IMR-90 (cell line): Measurements from ENCODE around the gene KLHL4. TPM values are rescaled to one million over a fixed set of nuclear protein-coding genes. Genes with fewer than 3 reads are reported as not detected.

ENCODE experiments used
- ATAC-seq: fragments of 200-7000 bp; cut with Tn5 transposase; 2 replicates; pipeline ENCODE4 v1.9.1; 2020; ENCODE audit warnings: low read depth, mild to moderate bottlenecking, moderate library complexity
- BruUV-seq: library from RNA; stranded (reverse); fragments of 400-500 nt; replicated peaks from 2 replicates; lab custom pipeline; 2021; lab: Mats Ljungman, UMichigan
- CTCF ChIA-PET: fragments of 300-600 bp; formaldehyde crosslinking; extraction: SDS; loops from one replicate; lab custom pipeline; 2021; ENCODE audit warnings: antibody characterized with exemption; lab: Yijun Ruan, JAX
- POLR2A ChIA-PET: fragments of 300-600 bp; sonication (Branson Sonifier 250); formaldehyde crosslinking; loops from one replicate; lab custom pipeline; 2022; ENCODE audit warnings: antibody characterized with exemption; ENCODE audit not compliant: unreplicated experiment; lab: Charles Lee
- DNase-seq: peaks from one replicate; pipeline ENCODE4 v3.0.0; 2013
- H2AFZ ChIP-seq: replicated peaks from 2 replicates; pipeline ENCODE3; 2013; ENCODE audit warnings: low read length, mild to moderate bottlenecking; ENCODE audit not compliant: poor library complexity
- H2AK5ac ChIP-seq: 2 replicates; pipeline ENCODE4 v1.6.1; 2013; ENCODE audit warnings: low read depth, low read length, inconsistent platforms
- H2AK9ac ChIP-seq: replicated peaks from 2 replicates; pipeline ENCODE3; 2013; ENCODE audit warnings: mild to moderate bottlenecking, low read depth, low read length, moderate library complexity; ENCODE audit not compliant: poor library complexity
- H2BK120ac ChIP-seq: 2 replicates; pipeline ENCODE4 v1.6.1; 2013; ENCODE audit warnings: low read depth, low read length, inconsistent platforms
- H2BK15ac ChIP-seq: 3 replicates; pipeline ENCODE4 v1.6.1; 2013; ENCODE audit warnings: low read depth, low read length, inconsistent platforms
- H2BK20ac ChIP-seq: 2 replicates; pipeline ENCODE4 v1.6.1; 2013; ENCODE audit warnings: low read depth, mild to moderate bottlenecking, inconsistent platforms, low read length, moderate library complexity
- H2BK5ac ChIP-seq: 2 replicates; pipeline ENCODE4 v1.6.1; 2013; ENCODE audit warnings: mild to moderate bottlenecking, low read depth, low read length, inconsistent platforms; ENCODE audit not compliant: poor library complexity, severe bottlenecking
- H3K14ac ChIP-seq: replicated peaks from 2 replicates; pipeline ENCODE4 v1.6.1; 2013; ENCODE audit warnings: low read depth, low read length, inconsistent platforms
- H3K18ac ChIP-seq: 2 replicates; pipeline ENCODE4 v1.6.1; 2013; ENCODE audit warnings: low read depth, low read length, control low read depth
- H3K23ac ChIP-seq: 2 replicates; pipeline ENCODE4 v1.6.1; 2013; ENCODE audit warnings: low read depth, low read length, inconsistent platforms
- H3K27ac ChIP-seq: 2 replicates; pipeline ENCODE4 v1.5.1; 2013; ENCODE audit warnings: mild to moderate bottlenecking, control low read depth, low read length; ENCODE audit not compliant: insufficient read depth
- H3K27me3 ChIP-seq: 2 replicates; pipeline ENCODE4 v1.6.1; 2013; ENCODE audit warnings: low read length; ENCODE audit not compliant: control insufficient read depth, insufficient read depth
- H3K36me3 ChIP-seq: 2 replicates; pipeline ENCODE4 v1.6.1; 2013; ENCODE audit warnings: low read length, mixed read lengths; ENCODE audit not compliant: control insufficient read depth, insufficient read depth
- H3K4ac ChIP-seq: 2 replicates; pipeline ENCODE4 v1.6.1; 2013; ENCODE audit warnings: low read depth, low read length, inconsistent platforms
- H3K4me1 ChIP-seq: 2 replicates; pipeline ENCODE4 v1.6.1; 2013; ENCODE audit warnings: low read length, mixed read lengths; ENCODE audit not compliant: control insufficient read depth, insufficient read depth
- H3K4me2 ChIP-seq: 2 replicates; pipeline ENCODE4 v1.6.1; 2013; ENCODE audit warnings: low read depth, mild to moderate bottlenecking, control low read depth, low read length, moderate library complexity
- H3K4me3 ChIP-seq: 2 replicates; pipeline ENCODE4 v1.5.1; 2013; ENCODE audit warnings: low read depth, mild to moderate bottlenecking, control low read depth, low read length, moderate library complexity; ENCODE audit not compliant: insufficient read depth
- H3K56ac ChIP-seq: 2 replicates; pipeline ENCODE4 v1.6.1; 2013; ENCODE audit warnings: low read length, inconsistent platforms; ENCODE audit not compliant: insufficient read depth; ENCODE audit errors: extremely low read depth
- H3K79me1 ChIP-seq, 2 experiments: 2 replicates each; pipeline ENCODE4 v1.6.1; 2013; ENCODE audit warnings: low read length in 2 of 2, inconsistent platforms in 1 of 2, low read depth in 1 of 2
- H3K9ac ChIP-seq: 2 replicates; pipeline ENCODE4 v1.6.1; 2013; ENCODE audit warnings: low read depth, low read length, control low read depth
- H3K9me1 ChIP-seq: 2 replicates; pipeline ENCODE4 v1.6.1; 2013; ENCODE audit warnings: low read length, inconsistent platforms; ENCODE audit not compliant: insufficient read depth
- H3K9me3 ChIP-seq: 2 replicates; pipeline ENCODE4 v1.6.1; 2013; ENCODE audit warnings: low read length; ENCODE audit not compliant: control insufficient read depth, insufficient read depth
- H4K20me1 ChIP-seq: 2 replicates; pipeline ENCODE4 v1.6.1; 2013; ENCODE audit warnings: low read length, inconsistent platforms; ENCODE audit not compliant: insufficient read depth
- H4K5ac ChIP-seq: 2 replicates; pipeline ENCODE4 v1.6.1; 2013; ENCODE audit warnings: mild to moderate bottlenecking, low read depth, low read length, control low read depth
- H4K8ac ChIP-seq, 2 experiments: 2 replicates each; pipeline ENCODE4 v1.6.1; 2013; ENCODE audit warnings: low read depth in 2 of 2, low read length in 2 of 2, control low read depth in 1 of 2, inconsistent platforms in 1 of 2
- H4K91ac ChIP-seq: 2 replicates; pipeline ENCODE4 v1.6.1; 2013; ENCODE audit warnings: low read depth, low read length, inconsistent platforms; ENCODE audit not compliant: insufficient read depth
- WGBS, 2 experiments: methylation state at CpG; one replicate each; pipeline versions ENCODE4 v1.1.5 to v1.1.7; 2013; ENCODE audit warnings: missing lambda C conversion rate in 2 of 2; ENCODE audit not compliant: insufficient read length in 1 of 2; ENCODE audit errors: extremely low coverage in 2 of 2; 5-methylcytosine and 5-hydroxymethylcytosine counted together
- dilution Hi-C: fragments of 300-500 bp; cut with HindIII; formaldehyde crosslinking; loops from one replicate; pipeline ENCODE4 v1.14.3; 2018; ENCODE audit warnings: low sequenced_read_pairs; ENCODE audit not compliant: unreplicated experiment
- in situ Hi-C: fragments of 300-500 bp; cut with MboI; formaldehyde crosslinking; loops from 3 replicates; pipeline ENCODE4 v1.14.3; 2019; ENCODE audit warnings: low sequenced_read_pairs, inconsistent platforms, mixed read lengths
- intact Hi-C: fragments of 100-400 bp; cut with micrococcal nuclease; formaldehyde crosslinking; loops from 2 replicates; pipeline ENCODE4 v1.10.0; 2022
- polyA plus RNA-seq, 3 experiments: library from polyadenylated mRNA; depleted of rRNA; stranded (reverse); fragments of >200 nt; gene quantifications; 2 replicates each; pipeline ENCODE4 v1.2.3, GENCODE V29; 2012; ENCODE audit warnings: low replicate concordance in 1 of 3
- total RNA-seq: library from RNA; depleted of rRNA; stranded (reverse); fragments of >200 nt; gene quantifications from 2 replicates; pipeline ENCODE4 v1.2.3, GENCODE V29; 2012
- TF ChIP-seq, protein P1 (sequence below): fragments of 150-350 bp; IDR thresholded peaks from 2 replicates; pipeline ENCODE4 v1.6.1; 2017; ENCODE audit warnings: mild to moderate bottlenecking, antibody characterized with exemption, low read length, low read depth

The KLHL4 gene
- total and polyA plus RNA-seq, 2 of the 4 experiments (the other 2 are of a cell fraction) = 0.50 to 1.4 TPM

DNA sequence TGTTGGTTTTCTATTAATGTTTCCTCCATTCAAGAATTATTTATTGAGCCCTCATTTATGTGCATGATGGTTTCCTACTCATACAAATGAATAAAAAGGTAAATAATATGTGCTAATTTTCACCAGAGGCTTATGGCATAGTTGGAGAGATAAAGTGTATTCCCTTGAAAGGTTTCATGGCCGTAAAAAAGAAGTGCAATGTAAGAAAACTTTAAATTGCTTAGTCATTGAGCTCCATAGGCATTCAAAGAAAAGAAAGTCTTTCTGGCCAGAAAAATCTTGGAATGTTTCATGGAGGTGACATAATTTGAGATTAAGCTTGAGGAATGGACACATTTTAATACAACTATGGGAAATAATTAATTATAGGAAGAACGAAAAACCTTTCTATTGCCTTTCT lies 8.7 kb downstream of the KLHL4 start:
- Histone ChIP-seq H3K9me3 (no peaks in the 10 kb centered on the region), H2BK120ac (no peak overlapping the region), H3K36me3 (no peaks in the 10 kb centered on the region), H3K27ac (no peak overlapping the region), H2BK5ac (no peak overlapping the region), H3K4me2 (no peak overlapping the region), H3K56ac (no peak overlapping the region), H4K20me1 (no peaks in the 10 kb centered on the region), H3K4me1 (no peaks in the 10 kb centered on the region), H2AFZ (no peak overlapping the region), H3K18ac (no peak overlapping the region), H4K91ac (no peak overlapping the region), H2AK5ac (no peak overlapping the region), H3K4ac (no peak overlapping the region), H3K23ac (no peak overlapping the region), H3K4me3 (no peak overlapping the region), H3K9ac (no peak overlapping the region), H2AK9ac (no peak overlapping the region), H4K8ac (no peak overlapping the region), H4K5ac (no peak overlapping the region), H3K14ac (no peak overlapping the region), H2BK20ac (no peak overlapping the region), H2BK15ac (no peak overlapping the region), H3K79me1 (no peaks in the 10 kb centered on the region), H3K9me1 (no peaks in the 10 kb centered on the region), H3K27me3 (no peaks in the 10 kb centered on the region)
- intact Hi-C loops (no loop called here), dilution Hi-C loops (no loop called here), in situ Hi-C loops (no loop called here)
- CTCF ChIA-PET = no interaction called here
- TF ChIP-seq, protein P1, sequence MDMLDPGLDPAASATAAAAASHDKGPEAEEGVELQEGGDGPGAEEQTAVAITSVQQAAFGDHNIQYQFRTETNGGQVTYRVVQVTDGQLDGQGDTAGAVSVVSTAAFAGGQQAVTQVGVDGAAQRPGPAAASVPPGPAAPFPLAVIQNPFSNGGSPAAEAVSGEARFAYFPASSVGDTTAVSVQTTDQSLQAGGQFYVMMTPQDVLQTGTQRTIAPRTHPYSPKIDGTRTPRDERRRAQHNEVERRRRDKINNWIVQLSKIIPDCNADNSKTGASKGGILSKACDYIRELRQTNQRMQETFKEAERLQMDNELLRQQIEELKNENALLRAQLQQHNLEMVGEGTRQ = no peak
- no peak for DNase-seq
- WGBS, 2 experiments = no CpG with 5 or more reads among the region's 2 CpGs
- BruUV-seq = no TSS peak
- POLR2A ChIA-PET = no interaction called here
- ATAC-seq = no peak
